A549 (cell line): ENCODE results near the gene CPT1A. TPM values are rescaled to one million over a fixed set of nuclear protein-coding genes. Genes with fewer than 3 reads are reported as not detected.

Experiments
- ATAC-seq, 2 experiments: fragments of 200-7000 bp in 1 of 2; fragments of >200 bp in 1 of 2; cut with Nextera tagmentation in 1 of 2; cut with Tn5 transposase in 1 of 2; 3 replicates each; pipeline versions ENCODE4 v1.8.0 to v1.9.1; 2018 to 2020; ENCODE audit warnings: mild to moderate bottlenecking in 1 of 2, moderate library complexity in 1 of 2
- CTCF ChIA-PET: fragments of 300-600 bp; sonication (Branson Sonifier 250); formaldehyde crosslinking; extraction: SDS; loops from one replicate; lab custom pipeline; 2021; ENCODE audit warnings: antibody characterized with exemption, inconsistent platforms; lab: Yijun Ruan, JAX
- POLR2A ChIA-PET: fragments of 350-600 bp; formaldehyde crosslinking; extraction: SDS; loops from one replicate; lab custom pipeline; 2021; ENCODE audit warnings: antibody characterized with exemption, inconsistent platforms; lab: Yijun Ruan, JAX
- DNase-seq, 2 experiments: peaks; one replicate each; pipeline versions ENCODE4 v3.0.0 to v3.0.0-alpha.2; 2011 to 2016; ENCODE audit warnings: low read depth in 1 of 2, low spot score in 1 of 2
- FAIRE-seq: peaks from 2 replicates; lab custom pipeline; 2011; peaks lifted over from hg19 to GRCh38; lab: Jason Lieb, UNC
- H3K27ac ChIP-seq, 2 experiments: fragments of >200 bp; sonication (Bioruptor Twin); formaldehyde crosslinking; 3 replicates each; pipeline ENCODE4 v1.5.1; 2016 to 2017
- H3K4me1 ChIP-seq: fragments of >200 bp; sonication (Bioruptor Twin); formaldehyde crosslinking; 3 replicates; pipeline ENCODE4 v1.6.1; 2016
- H3K4me2 ChIP-seq: fragments of >200 bp; sonication (Bioruptor Twin); formaldehyde crosslinking; 3 replicates; pipeline ENCODE4 v1.6.1; 2016
- H3K4me3 ChIP-seq: fragments of >200 bp; sonication (Bioruptor Twin); formaldehyde crosslinking; 3 replicates; pipeline ENCODE4 v1.5.1; 2016
- H3K9me3 ChIP-seq: fragments of >200 bp; sonication (Bioruptor Twin); formaldehyde crosslinking; 3 replicates; pipeline ENCODE4 v1.6.1; 2016
- BCL3 ChIP-seq: fragments of >200 bp; sonication (Bioruptor Twin); formaldehyde crosslinking; IDR thresholded peaks from 3 replicates; pipeline ENCODE4 v1.6.1; 2016
- BHLHE40 ChIP-seq: IDR thresholded peaks from 2 replicates; pipeline ENCODE4 v1.6.1; 2012; ENCODE audit warnings: low read depth, low read length, inconsistent platforms
- CBX8 ChIP-seq: fragments of 200-600 bp; sonication (generic); IDR thresholded peaks from 2 replicates; pipeline ENCODE4 v1.6.1; 2016
- CEBPB ChIP-seq, 2 experiments: fragments of >200 bp in 1 of 2; sonication (Bioruptor Twin) in 1 of 2; formaldehyde crosslinking in 1 of 2; IDR thresholded peaks; 2 replicates each; pipeline ENCODE4 v1.6.1; 2012 to 2016
- CHD4 ChIP-seq: fragments of 200-600 bp; sonication (generic); IDR thresholded peaks from 2 replicates; pipeline ENCODE4 v1.6.1; 2016; ENCODE audit warnings: antibody characterized with exemption, mild to moderate bottlenecking, borderline replicate concordance
- ESRRA ChIP-seq: fragments of 150-350 bp; IDR thresholded peaks from 2 replicates; pipeline ENCODE4 v1.6.1; 2014; ENCODE audit warnings: mild to moderate bottlenecking, low read length, borderline replicate concordance
- FOSL2 ChIP-seq, 2 experiments: fragments of 450-650 bp in 1 of 2; fragments of >200 bp in 1 of 2; sonication (Bioruptor Twin) in 1 of 2; formaldehyde crosslinking; IDR thresholded peaks; 2 replicates each; pipeline versions ENCODE4 v1.5.0 to v1.6.1; 2016 to 2020; ENCODE audit warnings: mild to moderate bottlenecking in 1 of 2, moderate library complexity in 1 of 2
- FOXS1 ChIP-seq: fragments of 250-450 bp; sonication (Bioruptor Pico); IDR thresholded peaks from 2 replicates; pipeline ENCODE4 v1.5.0; 2020; ENCODE audit warnings: mild to moderate bottlenecking, moderate library complexity
- HOXA7 ChIP-seq: fragments of 250-450 bp; sonication (Bioruptor Pico); IDR thresholded peaks from 2 replicates; pipeline ENCODE4 v1.5.0; 2020; ENCODE audit warnings: mild to moderate bottlenecking, moderate library complexity
- HOXB5 ChIP-seq: fragments of 250-450 bp; sonication (Bioruptor Pico); IDR thresholded peaks from 2 replicates; pipeline ENCODE4 v1.5.0; 2020; ENCODE audit warnings: mild to moderate bottlenecking, moderate library complexity
- JUNB ChIP-seq: fragments of >200 bp; sonication (Bioruptor Twin); formaldehyde crosslinking; IDR thresholded peaks from 2 replicates; pipeline ENCODE4 v1.6.1; 2016
- KDM1A ChIP-seq: fragments of 200-600 bp; sonication (generic); IDR thresholded peaks from 2 replicates; pipeline ENCODE4 v1.6.1; 2016; ENCODE audit warnings: low read depth, mild to moderate bottlenecking
- KDM5A ChIP-seq: fragments of 200-600 bp; sonication (generic); IDR thresholded peaks from 2 replicates; pipeline ENCODE4 v1.6.1; 2016; ENCODE audit warnings: antibody characterized with exemption, mild to moderate bottlenecking
- MYC ChIP-seq: IDR thresholded peaks from 2 replicates; pipeline ENCODE4 v1.6.1; 2012; ENCODE audit warnings: mild to moderate bottlenecking, inconsistent platforms, low read length, improper control_type of control experiment, borderline replicate concordance
- NPAS2 ChIP-seq: fragments of 250-450 bp; sonication (Bioruptor Pico); IDR thresholded peaks from 2 replicates; pipeline ENCODE4 v1.8.0; 2022; ENCODE audit warnings: mild to moderate bottlenecking, moderate library complexity, borderline replicate concordance
- PHF8 ChIP-seq: fragments of 200-600 bp; sonication (generic); IDR thresholded peaks from 2 replicates; pipeline ENCODE4 v1.6.1; 2016; ENCODE audit warnings: low read depth, mild to moderate bottlenecking, antibody characterized with exemption, moderate library complexity, borderline replicate concordance
- POLR2A ChIP-seq: IDR thresholded peaks from 2 replicates; pipeline ENCODE4 v1.6.1; 2012; ENCODE audit warnings: mild to moderate bottlenecking, low read length
- POLR2AphosphoS2 ChIP-seq: conservative IDR thresholded peaks from 2 replicates; pipeline ENCODE4 v1.6.1; 2012; ENCODE audit warnings: low read length, improper control_type of control experiment, inconsistent platforms
- RAD21 ChIP-seq, 2 experiments: fragments of >200 bp in 1 of 2; sonication (Bioruptor Twin) in 1 of 2; formaldehyde crosslinking in 1 of 2; IDR thresholded peaks in 1 of 2; conservative IDR thresholded peaks in 1 of 2; 2 replicates in 1 of 2; 3 replicates in 1 of 2; pipeline ENCODE4 v1.6.1; 2012 to 2018; ENCODE audit warnings: inconsistent platforms in 1 of 2
- RARB ChIP-seq: fragments of 250-450 bp; sonication (Bioruptor Pico); IDR thresholded peaks from 2 replicates; pipeline ENCODE4 v1.8.0; 2021; ENCODE audit warnings: mild to moderate bottlenecking, moderate library complexity
- RFX5 ChIP-seq: fragments of 450-650 bp; IDR thresholded peaks from 2 replicates; pipeline ENCODE4 v1.7.1; 2014; ENCODE audit warnings: antibody characterized with exemption, mild to moderate bottlenecking, moderate library complexity
- RNF2 ChIP-seq: fragments of 200-600 bp; sonication (generic); IDR thresholded peaks from 2 replicates; pipeline ENCODE4 v1.6.1; 2016; ENCODE audit warnings: low read depth, mild to moderate bottlenecking, antibody characterized with exemption, moderate library complexity, borderline replicate concordance
- SREBF2 ChIP-seq: fragments of 450-650 bp; IDR thresholded peaks from 2 replicates; pipeline ENCODE4 v1.6.1; 2014; ENCODE audit warnings: mild to moderate bottlenecking, moderate library complexity
- ZNF302 ChIP-seq: fragments of 250-450 bp; sonication (Bioruptor Pico); IDR thresholded peaks from 2 replicates; pipeline ENCODE4 v1.9.0; 2021; ENCODE audit warnings: inconsistent platforms, mild to moderate bottlenecking, moderate library complexity
- ZSCAN20 ChIP-seq: fragments of 250-450 bp; sonication (Bioruptor Pico); IDR thresholded peaks from 2 replicates; pipeline ENCODE4 v1.8.0; 2022; ENCODE audit warnings: mild to moderate bottlenecking, moderate library complexity
- WGBS: methylation state at CpG from one replicate; pipeline ENCODE4 v1.1.6; 2017; ENCODE audit errors: missing lambda C conversion rate; 5-methylcytosine and 5-hydroxymethylcytosine counted together
- polyA plus RNA-seq, 4 experiments: library from polyadenylated mRNA; depleted of rRNA in 3 of 4; stranded (reverse); fragments of >200 nt; fragmentation: RNase III in 1 of 4; extraction: RNeasy Plus Mini Kit Qiagen cat#74134 plus additional on column Dnase treatment in 1 of 4; gene quantifications; 2 replicates in 3 of 4; 3 replicates in 1 of 4; pipeline ENCODE4 v1.2.3, GENCODE V29; 2011 to 2017
- TF ChIP-seq, protein P1 (sequence below): fragments of 450-650 bp; IDR thresholded peaks from 2 replicates; pipeline ENCODE4 v1.6.1; 2014; ENCODE audit warnings: antibody characterized with exemption
- TF ChIP-seq, protein P2 (sequence below): IDR thresholded peaks from 2 replicates; pipeline ENCODE4 v1.6.1; 2012

CPT1A gene
- polyA plus RNA-seq, 2 of the 4 experiments (the other 2 are of a cell fraction): 15.0 to 21.4 TPM

- TF ChIP-seq ESRRA: no peak
- no peak for TF ChIP-seq POLR2A
- no peak for TF ChIP-seq JUNB
- TF ChIP-seq PHF8: no peak
- TF ChIP-seq ZNF302 (CRISPR knock-in tag): no peak
- no peak for TF ChIP-seq RARB (CRISPR knock-in tag)
- TF ChIP-seq RFX5: no peak
- no peak for TF ChIP-seq FOSL2 (IDR thresholded peaks at IDR 0.05)
- no peak for TF ChIP-seq FOSL2 (CRISPR knock-in tag; IDR thresholded peaks at IDR 0.05)
- no peak for TF ChIP-seq BCL3
- TF ChIP-seq FOXS1: no peak
- TF ChIP-seq ZSCAN20: no peak
- TF ChIP-seq BHLHE40: no peak
- no peak for TF ChIP-seq SREBF2
- TF ChIP-seq, protein P1, sequence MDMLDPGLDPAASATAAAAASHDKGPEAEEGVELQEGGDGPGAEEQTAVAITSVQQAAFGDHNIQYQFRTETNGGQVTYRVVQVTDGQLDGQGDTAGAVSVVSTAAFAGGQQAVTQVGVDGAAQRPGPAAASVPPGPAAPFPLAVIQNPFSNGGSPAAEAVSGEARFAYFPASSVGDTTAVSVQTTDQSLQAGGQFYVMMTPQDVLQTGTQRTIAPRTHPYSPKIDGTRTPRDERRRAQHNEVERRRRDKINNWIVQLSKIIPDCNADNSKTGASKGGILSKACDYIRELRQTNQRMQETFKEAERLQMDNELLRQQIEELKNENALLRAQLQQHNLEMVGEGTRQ: no peak
- no peak for TF ChIP-seq NPAS2 (CRISPR knock-in tag)
- no peak for TF ChIP-seq HOXA7 (CRISPR knock-in tag)
- no peak for TF ChIP-seq HOXB5 (CRISPR knock-in tag)
- no peak for TF ChIP-seq RAD21 (conservative IDR thresholded peaks at IDR 0.05 in 1 of 2, IDR thresholded peaks at IDR 0.05 in 1 of 2)
- TF ChIP-seq KDM5A: no peak
- 86% methylated on average over 20 of the region's 20 CpGs for WGBS
- ChIA-PET POLR2A (no interaction called here), CTCF (interaction anchor here (1.4 to 2.0 kb wide), 2 partner anchors 15 to 22 kb away, joined by 4 to 6 read pairs; no protein-coding TSS in a partner anchor)
- Histone ChIP-seq H3K9me3 (no peaks in the 10 kb centered on the region), H3K4me3 (no peak overlapping the region), H3K4me1 (no peaks in the 10 kb centered on the region), H3K27ac (no peak overlapping the region), H3K4me2 (no peak overlapping the region)
- no peak for DNase-seq
- FAIRE-seq: no peak
- no peak for ATAC-seq
Observed at GRCh38 chr11:68776442-68777235, 65.1 kb downstream of the CPT1A start.

GRCh38 chr11:68775951-68776388 is 65.7 kb downstream of the CPT1A start:
- Histone ChIP-seq H3K4me1 (no peaks in the 10 kb centered on the region), H3K4me2 (no peak overlapping the region), H3K4me3 (no peak overlapping the region), H3K27ac (no peak overlapping the region), H3K9me3 (no peaks in the 10 kb centered on the region)
- ChIA-PET CTCF (no interaction called here), POLR2A (no interaction called here)
- WGBS: 86% methylated on average over 4 of the region's 4 CpGs
- DNase-seq (no peak), FAIRE-seq (peak; percentile 36), ATAC-seq (no peak)
- TF ChIP-seq MYC (no peak), KDM1A (no peak), KDM5A (no peak), CBX8 (no peak), RNF2 (no peak), SREBF2 (no peak), CHD4 (no peak), POLR2AphosphoS2 (no peak), CEBPB (IDR thresholded peaks at IDR 0.05) (no peak)
- TF ChIP-seq, protein P2, sequence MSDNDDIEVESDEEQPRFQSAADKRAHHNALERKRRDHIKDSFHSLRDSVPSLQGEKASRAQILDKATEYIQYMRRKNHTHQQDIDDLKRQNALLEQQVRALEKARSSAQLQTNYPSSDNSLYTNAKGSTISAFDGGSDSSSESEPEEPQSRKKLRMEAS: no peak
